ENCODE measurements around the gene DHDH. TPM values are rescaled to one million over a fixed set of nuclear protein-coding genes. Genes with fewer than 3 reads are reported as not detected.

Gene DHDH
- total RNA-seq, 2 experiments from 2014 or later, result not detected

DNA sequence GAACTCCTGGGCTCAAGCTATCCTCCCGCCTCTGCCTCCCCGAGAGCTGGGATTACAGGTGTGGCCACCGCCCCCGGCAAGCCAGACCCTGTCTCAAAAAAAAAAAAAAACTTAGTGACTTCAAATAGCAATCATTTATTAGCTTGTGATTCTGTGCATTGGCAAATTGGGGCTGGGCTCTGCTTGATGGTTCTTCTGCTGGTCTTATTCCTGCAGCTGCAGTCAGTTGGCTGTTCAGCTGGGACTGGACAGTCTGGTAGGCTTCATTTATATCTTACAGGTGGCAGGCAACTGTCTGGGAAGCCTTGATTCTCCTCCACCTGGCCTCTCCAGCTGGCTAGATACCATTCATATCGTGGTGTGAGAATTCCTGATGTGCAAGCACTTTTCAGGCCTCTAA lies 7.4 kb downstream of the DHDH start:
- no peak for DNase-seq (ENCODE audit: low spot score)
- Histone ChIP-seq H3K9me3 (ENCODE audit: low read length) (no peaks in the 10 kb centered on the region), H3K9me2 (ENCODE audit: insufficient read depth, low read length) (no peaks in the 10 kb centered on the region), H2AFZ (ENCODE audit: low read length) (no peak overlapping the region), H3K36me3 (ENCODE audit: insufficient read depth, low read length) (no peaks in the 10 kb centered on the region), H3K79me2 (ENCODE audit: insufficient read depth, low read depth, low read length) (no peaks in the 10 kb centered on the region), H3K4me1 (ENCODE audit: insufficient read depth, low read length, poor library complexity, severe bottlenecking) (no peaks in the 10 kb centered on the region), H4K20me1 (ENCODE audit: insufficient read depth, low read length) (no peaks in the 10 kb centered on the region), H3K27ac (ENCODE audit: low read depth, low read length, poor library complexity, severe bottlenecking) (no peak overlapping the region), H3K4me3 (ENCODE audit: low read depth, low read length, poor library complexity, severe bottlenecking) (no peak overlapping the region), H3K4me2 (ENCODE audit: low read length) (no peak overlapping the region)
- no TSS peak for BruUV-seq (replicated peaks)
- POLR2A ChIA-PET, result interaction anchor here (0.7 kb wide), 1 partner anchor 26 kb away, joined by 3 read pairs; no protein-coding TSS in a partner anchor
- intact Hi-C loops (cut with micrococcal nuclease; ENCODE audit: unreplicated experiment), result no loop called here
- CTCF ChIA-PET (ENCODE audit: unreplicated experiment), result no interaction called here
- no peak for TF ChIP-seq CTCF (conservative IDR thresholded peaks at IDR 0.05; ENCODE audit: low read length)
- TF ChIP-seq EZH2phosphoT487 (IDR thresholded peaks at IDR 0.05; ENCODE audit: borderline replicate concordance, low read depth, low read length), result no peak

GRCh38 chr19:48943081-48943480 lies 9.6 kb downstream of the DHDH start:
- intact Hi-C loops (cut with micrococcal nuclease; ENCODE audit: unreplicated experiment), result no loop called here
- Histone ChIP-seq H3K4me3 (ENCODE audit: low read depth, low read length, poor library complexity, severe bottlenecking) (no peak overlapping the region), H3K27ac (ENCODE audit: low read depth, low read length, poor library complexity, severe bottlenecking) (no peak overlapping the region), H3K9me3 (ENCODE audit: low read length) (peaks cover 13% of the 10 kb centered on the region), H3K79me2 (ENCODE audit: insufficient read depth, low read depth, low read length) (no peaks in the 10 kb centered on the region), H4K20me1 (ENCODE audit: insufficient read depth, low read length) (no peaks in the 10 kb centered on the region), H2AFZ (ENCODE audit: low read length) (no peak overlapping the region), H3K4me2 (ENCODE audit: low read length) (no peak overlapping the region), H3K36me3 (ENCODE audit: insufficient read depth, low read length) (no peaks in the 10 kb centered on the region), H3K4me1 (ENCODE audit: insufficient read depth, low read length, poor library complexity, severe bottlenecking) (no peaks in the 10 kb centered on the region), H3K9me2 (ENCODE audit: insufficient read depth, low read length) (no peaks in the 10 kb centered on the region)
- TF ChIP-seq EZH2phosphoT487 (IDR thresholded peaks at IDR 0.05; ENCODE audit: borderline replicate concordance, low read depth, low read length), result no peak
- no peak for TF ChIP-seq CTCF (conservative IDR thresholded peaks at IDR 0.05; ENCODE audit: low read length)
- POLR2A ChIA-PET, result interaction anchor here (0.7 to 1.4 kb wide), 3 partner anchors 11 to 228 kb away, joined by 3 to 5 read pairs (median 4); partner anchors contain the start of gene BAX
- DNase-seq (ENCODE audit: low spot score), result no peak
- BruUV-seq (replicated peaks), result no TSS peak
- CTCF ChIA-PET (ENCODE audit: unreplicated experiment), result no interaction called here

DNA sequence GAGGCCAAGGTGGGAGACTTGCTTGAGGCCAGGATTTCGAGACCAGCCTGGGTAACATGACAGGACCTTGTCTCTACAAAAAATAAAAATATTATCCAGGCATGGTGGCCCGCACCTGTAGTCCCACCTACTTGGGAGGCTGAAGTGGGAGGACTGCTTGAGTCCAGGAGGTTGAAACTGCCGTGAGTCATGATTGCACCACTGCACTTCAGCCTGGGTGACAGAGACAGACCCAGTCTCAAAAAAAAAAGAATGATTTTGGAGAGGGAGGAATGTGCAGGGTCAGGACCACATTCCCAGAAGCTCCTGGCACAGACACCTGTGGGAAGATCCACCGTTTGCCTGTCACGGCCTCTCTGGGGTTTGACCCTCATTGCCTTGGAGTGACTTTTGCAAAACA lies 11.9 kb downstream of the DHDH start:
- intact Hi-C loops (cut with micrococcal nuclease; ENCODE audit: unreplicated experiment), result no loop called here
- Histone ChIP-seq H3K79me2 (ENCODE audit: insufficient read depth, low read depth, low read length) (no peaks in the 10 kb centered on the region), H2AFZ (ENCODE audit: low read length) (no peak overlapping the region), H3K9me3 (ENCODE audit: low read length) (peaks cover 13% of the 10 kb centered on the region), H3K4me3 (ENCODE audit: low read depth, low read length, poor library complexity, severe bottlenecking) (no peak overlapping the region), H4K20me1 (ENCODE audit: insufficient read depth, low read length) (no peaks in the 10 kb centered on the region), H3K27ac (ENCODE audit: low read depth, low read length, poor library complexity, severe bottlenecking) (no peak overlapping the region), H3K4me1 (ENCODE audit: insufficient read depth, low read length, poor library complexity, severe bottlenecking) (no peaks in the 10 kb centered on the region), H3K9me2 (ENCODE audit: insufficient read depth, low read length) (no peaks in the 10 kb centered on the region), H3K4me2 (ENCODE audit: low read length) (no peak overlapping the region), H3K36me3 (ENCODE audit: insufficient read depth, low read length) (no peaks in the 10 kb centered on the region)
- CTCF ChIA-PET (ENCODE audit: unreplicated experiment), result no interaction called here
- no peak for DNase-seq (ENCODE audit: low spot score)
- BruUV-seq (replicated peaks), result no TSS peak
- TF ChIP-seq EZH2phosphoT487 (IDR thresholded peaks at IDR 0.05; ENCODE audit: borderline replicate concordance, low read depth, low read length) (no peak), CTCF (conservative IDR thresholded peaks at IDR 0.05; ENCODE audit: low read length) (no peak)
- POLR2A ChIA-PET, result no interaction called here
